HG03135 (cell line): ENCODE results near the gene NAP1L1.

Experiments used
- ATAC-seq: cut with Tn5 transposase; IDR thresholded peaks from one replicate; pipeline ENCODE4 v1.9.1; 2021; ENCODE audit warnings: mild to moderate bottlenecking, moderate library complexity; ENCODE audit not compliant: unreplicated experiment

NAP1L1 gene

DNA sequence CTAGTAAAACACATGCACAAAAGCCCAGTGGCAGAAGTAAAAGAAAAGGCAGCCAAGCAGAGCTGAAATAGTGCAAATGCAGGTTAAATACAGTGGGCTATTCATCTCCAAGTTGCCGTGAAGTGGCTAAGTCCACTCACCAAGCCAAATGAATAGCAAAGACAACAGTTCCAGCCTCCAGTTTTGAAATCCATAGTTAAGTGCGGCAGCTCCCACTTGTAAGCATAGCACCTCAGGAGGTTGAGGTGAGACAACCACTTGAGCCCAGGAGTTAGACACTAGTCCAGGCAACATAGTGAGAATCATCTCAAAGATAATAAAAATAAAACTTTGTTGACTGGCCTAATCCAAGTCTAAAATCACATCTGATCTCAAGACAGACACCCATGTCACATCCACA lies 43.1 kb downstream of the NAP1L1 start:
- no peak for ATAC-seq

- no peak for ATAC-seq
Measured at GRCh38 chr12:76040461-76040860, 44.0 kb downstream of the NAP1L1 start.

GRCh38 chr12:76038176-76038575 lies 46.3 kb downstream of the NAP1L1 start:
- ATAC-seq: no peak

- peak; percentile 62 for ATAC-seq
Measured at GRCh38 chr12:76037130-76038103, 47.1 kb downstream of the NAP1L1 start.

- no peak for ATAC-seq
Measured at GRCh38 chr12:76035045-76035444, 49.4 kb downstream of the NAP1L1 start.

- no peak for ATAC-seq
Measured at GRCh38 chr12:76033081-76034011, 51.1 kb downstream of the NAP1L1 start.

- ATAC-seq: peak; percentile 30
Measured at GRCh38 chr12:76032043-76032981, 52.2 kb downstream of the NAP1L1 start.

- peak; percentile 80 for ATAC-seq
Measured at GRCh38 chr12:76031414-76032042, 53.0 kb downstream of the NAP1L1 start, which contains the start of gene PHLDA1. PHLDA1 (minus strand) TSS chr12:76031776.

DNA sequence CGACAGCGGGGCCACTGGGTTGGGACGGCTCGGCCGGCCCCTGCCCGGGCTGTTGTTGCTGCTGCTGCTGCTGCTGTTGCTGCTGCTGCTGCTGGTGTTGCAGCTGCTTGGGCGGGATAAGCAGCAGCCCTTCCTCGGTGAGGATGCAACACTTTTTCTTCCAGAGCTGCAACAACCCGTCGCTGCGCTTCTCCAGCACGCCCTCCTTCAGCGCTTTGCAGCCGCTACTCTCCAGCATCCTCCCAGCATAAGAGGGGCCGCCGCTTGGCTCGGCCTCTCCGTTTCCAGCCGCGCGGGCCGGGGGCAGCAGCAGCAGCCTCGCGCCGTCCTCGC lies 53.4 kb downstream of the NAP1L1 start:
- peak; percentile 9 for ATAC-seq

DNA sequence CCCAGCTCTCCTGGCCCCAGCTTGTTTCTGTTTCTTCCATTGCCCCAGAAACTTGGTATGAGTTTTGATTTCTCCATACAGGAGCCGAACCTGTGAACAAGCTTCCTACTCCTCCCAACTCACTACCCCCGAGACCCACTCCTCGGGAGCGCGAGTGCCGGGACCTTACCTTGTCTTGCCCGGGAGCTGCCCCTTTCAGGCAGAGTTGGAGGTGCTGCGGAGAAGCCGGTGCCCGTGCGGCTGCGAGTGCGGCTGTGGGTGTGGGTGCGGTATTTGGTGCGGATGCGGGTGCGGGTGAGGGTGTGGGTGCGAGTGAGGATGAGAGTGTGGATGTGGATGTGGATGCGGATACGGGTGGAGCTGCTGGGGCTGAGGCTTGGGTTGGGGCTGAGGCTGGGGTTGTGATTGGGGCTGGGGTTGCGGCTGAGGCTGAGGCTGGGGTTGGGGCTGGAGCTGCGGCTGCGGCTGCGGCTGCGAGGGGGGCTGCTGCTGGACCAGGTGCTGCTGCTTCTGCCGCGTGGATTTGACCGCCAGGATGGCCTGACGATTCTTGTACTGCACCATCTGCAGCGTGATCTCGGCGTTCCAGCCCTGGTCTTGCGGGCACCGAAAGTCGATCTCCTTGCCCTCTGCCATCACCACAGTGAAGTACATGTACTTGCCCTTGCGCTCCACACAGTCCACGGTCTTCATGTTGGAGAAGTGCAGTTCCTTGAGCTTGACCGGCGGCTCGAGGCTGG lies 54.0 kb downstream of the NAP1L1 start:
- ATAC-seq: no peak

DNA sequence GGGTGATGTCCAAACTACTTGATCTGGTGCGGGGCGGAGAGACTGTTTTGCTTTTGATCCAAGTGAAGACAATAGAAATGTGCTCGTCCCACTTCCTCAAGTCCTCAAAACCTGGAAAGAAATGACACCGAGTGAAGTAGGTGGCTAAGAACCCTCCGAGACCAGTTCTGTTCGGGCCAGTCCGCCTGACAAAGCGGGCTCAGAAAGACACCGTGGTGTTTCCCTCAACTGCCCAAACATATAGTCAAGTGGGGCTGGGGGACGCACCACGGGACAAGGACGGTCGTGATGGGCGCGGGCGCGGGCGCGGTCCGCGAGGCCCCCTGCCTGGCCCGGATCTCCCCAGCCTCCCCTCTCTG lies 54.5 kb downstream of the NAP1L1 start:
- no peak for ATAC-seq

DNA sequence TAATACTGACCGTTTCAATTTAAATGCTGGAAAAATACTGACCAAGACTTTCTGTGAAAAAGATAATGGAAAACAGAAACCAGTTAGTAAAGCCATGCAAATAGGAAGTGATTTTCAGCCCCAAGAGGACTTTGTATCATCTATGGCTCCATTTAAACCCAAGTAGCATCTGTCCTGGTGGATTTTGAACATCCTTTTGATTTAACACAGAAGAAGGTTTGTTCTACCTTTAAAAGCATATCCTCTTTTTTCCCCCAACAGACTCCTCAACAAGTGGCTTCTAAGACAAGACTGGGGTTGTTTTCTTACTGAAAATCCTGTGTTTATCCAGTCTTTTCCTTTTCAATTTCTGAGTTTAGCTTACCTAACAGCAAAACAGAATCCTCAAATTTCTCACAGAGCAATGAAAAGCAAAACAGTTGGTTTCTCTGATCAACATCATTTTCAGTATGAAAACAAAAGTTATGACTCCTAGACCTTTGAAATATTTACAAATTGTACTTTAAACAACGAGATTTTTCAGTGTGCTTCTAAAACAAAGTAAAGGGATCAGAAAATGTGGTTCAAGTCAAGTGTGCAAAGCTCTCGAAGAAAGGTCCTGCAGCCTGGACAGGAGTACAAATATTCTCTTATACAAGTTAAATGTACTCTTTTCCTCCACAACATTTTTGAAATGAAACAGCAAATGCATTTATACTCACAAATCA lies 55.8 kb downstream of the NAP1L1 start:
- no peak for ATAC-seq

GRCh38 chr12:76026643-76027063 lies 57.8 kb downstream of the NAP1L1 start:
- no peak for ATAC-seq

DNA sequence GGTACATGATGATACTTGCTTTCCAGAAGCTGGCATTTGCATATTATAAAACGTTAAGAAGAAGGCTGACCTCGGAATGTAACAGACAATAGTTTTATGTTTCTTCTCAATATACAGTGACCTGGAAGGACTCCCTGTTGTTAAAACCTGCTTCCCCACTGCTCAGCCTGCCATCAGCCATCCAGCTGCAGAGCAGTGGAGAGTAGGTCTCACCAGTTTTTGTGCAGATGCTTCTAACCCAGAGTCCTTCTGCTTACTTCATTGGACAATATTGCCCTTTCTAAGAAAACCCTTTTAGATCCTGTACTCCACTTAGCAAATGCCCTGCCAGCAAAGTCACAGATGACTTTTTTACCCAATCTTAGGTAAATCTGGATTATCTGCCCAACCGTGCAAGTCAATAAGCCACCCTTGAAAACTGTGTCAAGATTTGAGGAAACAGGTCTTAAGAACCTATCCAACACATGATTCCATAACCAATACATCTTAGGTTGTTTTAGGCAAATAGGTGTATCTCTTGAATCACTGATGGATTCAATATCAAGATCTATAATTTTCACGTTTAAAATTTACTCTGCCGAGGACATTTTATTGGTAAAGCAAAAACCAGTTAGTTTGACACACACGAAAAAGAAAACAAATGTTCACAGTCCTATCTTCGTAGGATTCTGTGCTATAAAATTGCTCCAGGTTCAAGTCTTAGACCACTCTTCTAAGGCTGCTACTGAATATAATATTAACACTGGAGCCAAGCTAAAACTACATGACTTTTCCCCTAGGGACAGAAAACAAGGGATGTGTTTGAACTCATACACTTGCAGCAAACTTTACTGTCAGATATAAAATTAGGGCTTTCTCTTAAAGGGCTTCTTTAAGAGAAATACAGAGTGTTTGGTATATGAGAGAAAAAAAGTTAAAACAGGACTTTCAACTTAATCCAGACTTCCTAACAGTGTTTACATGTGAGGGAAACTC lies 58.6 kb downstream of the NAP1L1 start:
- no peak for ATAC-seq

DNA sequence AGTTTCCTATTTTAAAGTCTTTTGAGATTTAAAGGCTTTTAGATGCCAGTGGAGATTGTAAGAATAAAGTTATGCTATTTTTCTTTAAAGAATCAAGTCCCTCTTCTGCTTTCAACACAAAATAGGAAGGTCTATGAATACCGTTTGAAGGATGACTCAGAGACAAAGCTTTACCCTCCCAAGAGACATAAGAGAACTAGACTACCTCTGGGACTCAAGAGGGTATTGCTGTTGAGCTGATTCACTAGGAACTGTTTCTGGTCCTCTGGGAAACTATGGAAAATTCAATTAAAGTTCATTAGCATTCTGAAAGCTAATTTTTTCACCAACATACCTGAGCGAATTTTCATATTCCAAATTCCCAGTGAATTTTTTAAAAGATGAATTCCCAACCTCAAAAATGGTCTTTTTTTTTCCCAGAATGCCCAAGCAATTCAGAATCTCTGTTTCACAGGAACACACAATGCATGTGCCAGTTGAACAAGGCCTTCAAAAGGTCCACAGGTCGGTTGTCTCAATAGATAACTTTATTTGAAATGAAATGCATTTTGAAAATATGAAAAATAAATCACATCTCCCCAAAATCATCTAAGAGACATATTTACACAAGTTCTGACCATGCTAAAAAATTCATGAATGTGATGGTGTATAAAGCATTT lies 59.4 kb downstream of the NAP1L1 start:
- ATAC-seq: no peak

- ATAC-seq: no peak
Measured at GRCh38 chr12:76024102-76024781, 60.2 kb downstream of the NAP1L1 start.
